ENCODE results near the gene NKX6-2. TPM values are rescaled to one million over a fixed set of nuclear protein-coding genes. Genes with fewer than 3 reads are reported as not detected.

Gene NKX6-2
- total and polyA plus RNA-seq, 2 experiments from 2014 or later = 0.03 to 5.0 TPM

- no peaks in the 10 kb centered on the region for H3K27me3 ChIP-seq
- no peaks in the 10 kb centered on the region for H3K36me3 ChIP-seq (replicated peaks; ENCODE audit: insufficient read depth, low read depth)
- no peak for TF ChIP-seq CTCF (IDR thresholded peaks at IDR 0.05; ENCODE audit: poor library complexity)
- no peak for TF ChIP-seq EZH2 (IDR thresholded peaks at IDR 0.05; ENCODE audit: borderline replicate concordance)
- no peak for TF ChIP-seq EZH2phosphoT487 (IDR thresholded peaks at IDR 0.05; ENCODE audit: low read depth, severe bottlenecking, unreplicated experiment)
- no peak overlapping the region for H3K4me2 ChIP-seq
- 79% methylated on average over 29 of the region's 29 CpGs for WGBS (ENCODE audit: low lambda C conversion rate, missing lambda C conversion rate)
- no peaks in the 10 kb centered on the region for H3K79me2 ChIP-seq
- H4K20me1 ChIP-seq (ENCODE audit: insufficient read depth, poor library complexity, severe bottlenecking) = no peaks in the 10 kb centered on the region
- H3K4me1 ChIP-seq (ENCODE audit: insufficient read depth) = no peaks in the 10 kb centered on the region
- H3K9me2 ChIP-seq (replicated peaks; ENCODE audit: insufficient read depth) = no peaks in the 10 kb centered on the region
- no peak for DNase-seq (ENCODE audit: low spot score)
- no peaks in the 10 kb centered on the region for H3K9me3 ChIP-seq (ENCODE audit: low read depth)
- no peak overlapping the region for H2AFZ ChIP-seq
- H3K4me3 ChIP-seq = no peak overlapping the region
- H3K27ac ChIP-seq = no peak overlapping the region
Measured at GRCh38 chr10:132746801-132747625, 38.9 kb downstream of the NKX6-2 start.

GRCh38 chr10:132746386-132746785 lies 39.6 kb downstream of the NKX6-2 start:
- Histone ChIP-seq H3K9me3 (ENCODE audit: low read depth) (no peaks in the 10 kb centered on the region), H3K4me1 (ENCODE audit: insufficient read depth) (no peaks in the 10 kb centered on the region), H3K4me3 (no peak overlapping the region), H2AFZ (no peak overlapping the region), H3K27ac (no peak overlapping the region), H3K9me2 (replicated peaks; ENCODE audit: insufficient read depth) (no peaks in the 10 kb centered on the region), H3K79me2 (no peaks in the 10 kb centered on the region), H3K27me3 (no peaks in the 10 kb centered on the region), H4K20me1 (ENCODE audit: insufficient read depth, poor library complexity, severe bottlenecking) (no peaks in the 10 kb centered on the region), H3K4me2 (no peak overlapping the region), H3K36me3 (replicated peaks; ENCODE audit: insufficient read depth, low read depth) (no peaks in the 10 kb centered on the region)
- whole genome bisulfite sequencing (ENCODE audit: low lambda C conversion rate, missing lambda C conversion rate) = 91% methylated on average over 14 of the region's 14 CpGs
- TF ChIP-seq CTCF (IDR thresholded peaks at IDR 0.05; ENCODE audit: poor library complexity) = no peak
- no peak for TF ChIP-seq EZH2phosphoT487 (IDR thresholded peaks at IDR 0.05; ENCODE audit: low read depth, severe bottlenecking, unreplicated experiment)
- no peak for TF ChIP-seq EZH2 (IDR thresholded peaks at IDR 0.05; ENCODE audit: borderline replicate concordance)
- no peak for DNase-seq (ENCODE audit: low spot score)

- TF ChIP-seq EZH2 (IDR thresholded peaks at IDR 0.05; ENCODE audit: borderline replicate concordance) (no peak), EZH2phosphoT487 (IDR thresholded peaks at IDR 0.05; ENCODE audit: low read depth, severe bottlenecking, unreplicated experiment) (no peak)
- no peaks in the 10 kb centered on the region for H3K9me3 ChIP-seq (ENCODE audit: low read depth)
- H3K36me3 ChIP-seq (replicated peaks; ENCODE audit: insufficient read depth, low read depth) = no peaks in the 10 kb centered on the region
Measured at GRCh38 chr10:132745971-132746370, 40.0 kb downstream of the NKX6-2 start.

DNA sequence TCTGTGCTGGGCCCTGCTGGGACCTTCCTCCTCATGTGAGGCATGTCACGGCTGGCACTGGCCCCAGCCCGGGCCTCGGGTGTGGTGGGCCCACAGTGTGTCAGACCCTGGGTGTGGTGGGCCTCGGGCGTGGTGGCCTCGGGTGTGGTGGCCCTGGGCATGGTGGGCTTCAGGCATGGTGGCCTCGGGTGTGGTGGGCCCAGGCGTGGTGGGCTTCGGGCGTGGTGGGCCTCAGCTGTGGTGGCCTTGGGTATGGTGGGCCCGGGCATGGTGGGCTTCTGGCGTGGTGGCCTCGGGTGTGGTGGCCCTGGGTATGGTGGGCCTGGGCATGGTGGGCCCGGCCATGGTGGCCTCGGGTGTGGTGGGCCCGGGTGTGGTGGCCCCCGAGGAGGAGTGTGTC lies 40.4 kb downstream of the NKX6-2 start:
- TF ChIP-seq EZH2phosphoT487 (IDR thresholded peaks at IDR 0.05; ENCODE audit: low read depth, severe bottlenecking, unreplicated experiment) (no peak), CTCF (IDR thresholded peaks at IDR 0.05; ENCODE audit: poor library complexity) (no peak), EZH2 (IDR thresholded peaks at IDR 0.05; ENCODE audit: borderline replicate concordance) (no peak)
- Histone ChIP-seq H3K9me2 (replicated peaks; ENCODE audit: insufficient read depth) (no peaks in the 10 kb centered on the region), H3K9me3 (ENCODE audit: low read depth) (no peaks in the 10 kb centered on the region), H3K27ac (no peak overlapping the region), H3K4me3 (no peak overlapping the region), H4K20me1 (ENCODE audit: insufficient read depth, poor library complexity, severe bottlenecking) (no peaks in the 10 kb centered on the region), H3K4me1 (ENCODE audit: insufficient read depth) (no peaks in the 10 kb centered on the region), H2AFZ (no peak overlapping the region), H3K36me3 (replicated peaks; ENCODE audit: insufficient read depth, low read depth) (no peaks in the 10 kb centered on the region), H3K79me2 (no peaks in the 10 kb centered on the region), H3K27me3 (no peaks in the 10 kb centered on the region), H3K4me2 (no peak overlapping the region)
- 98% methylated on average over 12 of the region's 17 CpGs for WGBS (ENCODE audit: low lambda C conversion rate, missing lambda C conversion rate)
- DNase-seq (ENCODE audit: low spot score) = no peak

More at GRCh38 chr10:132745971-132746370, 40.0 kb downstream of the NKX6-2 start:
- H4K20me1 ChIP-seq (ENCODE audit: insufficient read depth, poor library complexity, severe bottlenecking) = no peaks in the 10 kb centered on the region
- no peak overlapping the region for H2AFZ ChIP-seq
- no peaks in the 10 kb centered on the region for H3K9me2 ChIP-seq (replicated peaks; ENCODE audit: insufficient read depth)
- 96% methylated on average over 13 of the region's 13 CpGs for WGBS (ENCODE audit: low lambda C conversion rate, missing lambda C conversion rate)
- H3K79me2 ChIP-seq = no peaks in the 10 kb centered on the region
- H3K27ac ChIP-seq = no peak overlapping the region
- H3K4me1 ChIP-seq (ENCODE audit: insufficient read depth) = no peaks in the 10 kb centered on the region
- no peak overlapping the region for H3K4me3 ChIP-seq
- no peak for DNase-seq (ENCODE audit: low spot score)
- H3K27me3 ChIP-seq = no peaks in the 10 kb centered on the region
- H3K4me2 ChIP-seq = no peak overlapping the region
